K562 (cell line): ENCODE data around the gene PRELID1. TPM values are rescaled to one million over a fixed set of nuclear protein-coding genes. Genes with fewer than 3 reads are reported as not detected.

ENCODE experiments used
- ATF3 ChIP-seq, 2 experiments: fragments of 450-650 bp in 1 of 2; sonication (generic) in 1 of 2; formaldehyde crosslinking in 1 of 2; IDR thresholded peaks in 1 of 2; conservative IDR thresholded peaks in 1 of 2; 2 replicates each; pipeline versions ENCODE4 v1.6.1 to v1.8.1; 2016 to 2023; ENCODE audit warnings: mild to moderate bottlenecking in 2 of 2, moderate library complexity in 2 of 2, inconsistent platforms in 1 of 2, missing genetic modification reagents in 1 of 2
- ATF4 ChIP-seq: fragments of 450-650 bp; formaldehyde crosslinking; IDR thresholded peaks from 2 replicates; pipeline ENCODE4 v1.4.0; 2022; ENCODE audit warnings: mild to moderate bottlenecking, moderate library complexity
- CBX3 ChIP-seq, 2 experiments: IDR thresholded peaks; 1 replicate in 1 of 2; 2 replicates in 1 of 2; pipeline ENCODE4 v1.6.1; 2012; ENCODE audit warnings: inconsistent platforms in 2 of 2, low read length in 2 of 2, borderline replicate concordance in 1 of 2, control low read depth in 1 of 2
- DACH1 ChIP-seq: fragments of 450-650 bp; IDR thresholded peaks from 2 replicates; pipeline ENCODE4 v1.6.1; 2018; ENCODE audit not compliant: partially characterized antibody
- HIVEP1 ChIP-seq: fragments of 250-450 bp; sonication (Bioruptor Pico); IDR thresholded peaks from 2 replicates; pipeline ENCODE4 v1.4.0; 2020; ENCODE audit warnings: mild to moderate bottlenecking
- ID3 ChIP-seq, 2 experiments: fragments of 250-450 bp in 1 of 2; fragments of 450-650 bp in 1 of 2; sonication (Bioruptor Pico) in 1 of 2; IDR thresholded peaks; 2 replicates each; pipeline versions ENCODE4 v1.6.1 to v1.8.0; 2016 to 2021; ENCODE audit warnings: mild to moderate bottlenecking in 2 of 2, moderate library complexity in 2 of 2, missing compliant biosample characterization in 1 of 2, missing genetic modification characterization in 1 of 2
- MED1 ChIP-seq: sonication (generic); formaldehyde crosslinking; IDR thresholded peaks from 2 replicates; pipeline ENCODE4 v1.8.1; 2023; ENCODE audit warnings: missing genetic modification reagents, borderline replicate concordance
- NR1H2 ChIP-seq: sonication (generic); formaldehyde crosslinking; IDR thresholded peaks from 2 replicates; pipeline ENCODE4 v1.4.0; 2020; ENCODE audit warnings: mild to moderate bottlenecking, missing genetic modification reagents
- RAD51 ChIP-seq: fragments of 450-650 bp; IDR thresholded peaks from 2 replicates; pipeline ENCODE4 v1.7.1; 2016; ENCODE audit warnings: low read depth, mild to moderate bottlenecking, borderline replicate concordance
- RERE ChIP-seq: sonication (generic); formaldehyde crosslinking; IDR thresholded peaks from 2 replicates; pipeline ENCODE4 v1.8.0; 2023; ENCODE audit warnings: missing genetic modification reagents, mild to moderate bottlenecking, borderline replicate concordance
- SAP30 ChIP-seq: fragments of 200-600 bp; sonication (generic); IDR thresholded peaks from 2 replicates; pipeline ENCODE4 v1.6.1; 2012; ENCODE audit warnings: borderline replicate concordance, low read depth, mild to moderate bottlenecking, moderate library complexity, low read length, control low read depth, inconsistent platforms; ENCODE audit not compliant: insufficient read depth, poor library complexity, severe bottlenecking
- SLC30A9 ChIP-seq: fragments of 250-450 bp; sonication (Bioruptor Pico); IDR thresholded peaks from 2 replicates; pipeline ENCODE4 v1.8.0; 2022; ENCODE audit warnings: mild to moderate bottlenecking, moderate library complexity
- TEAD4 ChIP-seq, 2 experiments: sonication (generic) in 1 of 2; formaldehyde crosslinking in 1 of 2; IDR thresholded peaks; 2 replicates each; pipeline versions ENCODE4 v1.6.1 to v1.8.0; 2012 to 2022; ENCODE audit warnings: borderline replicate concordance in 1 of 2, inconsistent platforms in 1 of 2, low read length in 1 of 2, mild to moderate bottlenecking in 1 of 2, missing genetic modification reagents in 1 of 2
- ZNF511 ChIP-seq: sonication (generic); formaldehyde crosslinking; IDR thresholded peaks from 2 replicates; pipeline ENCODE4 v1.8.0; 2022; ENCODE audit warnings: mild to moderate bottlenecking, missing genetic modification reagents
- ZNF551 ChIP-seq: fragments of 250-450 bp; sonication (Bioruptor Pico); IDR thresholded peaks from 2 replicates; pipeline ENCODE4 v1.5.0; 2021; ENCODE audit warnings: mild to moderate bottlenecking, moderate library complexity
- ZNF77 ChIP-seq: fragments of 250-450 bp; sonication (Bioruptor Pico); IDR thresholded peaks from 2 replicates; pipeline ENCODE4 v1.5.0; 2020
- polyA plus RNA-seq, 8 experiments: library from polyadenylated mRNA; depleted of rRNA in 4 of 8; stranded (reverse) in 5 of 8; unstranded in 3 of 8; fragments of >200 nt; fragmentation: Nextera tagmentation in 2 of 8; fragmentation: Illumina TruSeq in 1 of 8; extraction: Ambion mirVana in 2 of 8; extraction: Trizol in 1 of 8; gene quantifications; 2 replicates each; pipeline versions ENCODE4 v1.2.1 to v1.2.3, GENCODE V29; 2011 to 2014; ENCODE audit warnings: inconsistent platforms in 1 of 8, missing spikeins in 1 of 8
- total RNA-seq, 7 experiments: library from RNA; depleted of rRNA in 6 of 7; stranded (reverse); fragments of >200 nt in 6 of 7; fragmentation: Illumina TruSeq in 2 of 7; extraction: Trizol in 2 of 7; gene quantifications; 2 replicates each; pipeline versions ENCODE4 v1.2.1 to v1.2.3, GENCODE V29; 2011 to 2021; ENCODE audit warnings: low replicate concordance in 1 of 7

PRELID1 gene
- total and polyA plus RNA-seq, 9 of the 15 experiments (the other 6 are each of a cell fraction or from before 2014, with no cell fraction given): 40.1 to 484 (median 340) TPM

- no peak; a peak in 1 of 3 replicates for TF ChIP-seq CBX3 (IDR thresholded peaks at IDR 0.05; ENCODE audit: borderline replicate concordance in 1 of 2, low read length in 2 of 2)
- TF ChIP-seq SAP30: no peak
- TF ChIP-seq ZNF551 (CRISPR knock-in tag): no peak
- no peak for TF ChIP-seq MED1 (CRISPR knock-in tag)
- no peak for TF ChIP-seq NR1H2 (CRISPR knock-in tag)
- TF ChIP-seq ZNF511 (CRISPR knock-in tag): no peak
- TF ChIP-seq RAD51: no peak
- no peak for TF ChIP-seq ATF3 (IDR thresholded peaks at IDR 0.05)
- no peak for TF ChIP-seq ATF3 (CRISPR knock-in tag; conservative IDR thresholded peaks at IDR 0.05)
- no peak for TF ChIP-seq HIVEP1 (CRISPR knock-in tag)
- TF ChIP-seq TEAD4 (IDR thresholded peaks at IDR 0.05; ENCODE audit: low read length): no peak
- no peak for TF ChIP-seq TEAD4 (CRISPR knock-in tag; IDR thresholded peaks at IDR 0.05; ENCODE audit: borderline replicate concordance)
- no peak for TF ChIP-seq SLC30A9 (CRISPR knock-in tag)
- no peak for TF ChIP-seq ZNF77 (CRISPR knock-in tag)
- TF ChIP-seq ATF4: no peak
- peak; percentile 51 for TF ChIP-seq DACH1
- TF ChIP-seq ID3 (CRISPR knock-in tag; IDR thresholded peaks at IDR 0.05): no peak
- TF ChIP-seq ID3 (tag; IDR thresholded peaks at IDR 0.05): no peak
- TF ChIP-seq RERE (CRISPR knock-in tag): no peak
Measured at GRCh38 chr5:177312649-177313181, 9.1 kb downstream of the PRELID1 start (continued).
